Limb (tissue), 2 donors: Measurements from ENCODE around the gene PPM1K.

ENCODE experiments used
- DNase-seq, 2 donors: peaks; one replicate each; pipeline ENCODE4 v3.0.0-alpha.2; 2016; ENCODE audit errors: extremely low spot score in 2 of 2

The PPM1K gene

GRCh38 chr4:88217169-88217568 lies 67.2 kb downstream of the PPM1K start:
- DNase-seq: no peak

- DNase-seq: no peak
Measured at GRCh38 chr4:88216395-88216794, 68.0 kb downstream of the PPM1K start.

DNA sequence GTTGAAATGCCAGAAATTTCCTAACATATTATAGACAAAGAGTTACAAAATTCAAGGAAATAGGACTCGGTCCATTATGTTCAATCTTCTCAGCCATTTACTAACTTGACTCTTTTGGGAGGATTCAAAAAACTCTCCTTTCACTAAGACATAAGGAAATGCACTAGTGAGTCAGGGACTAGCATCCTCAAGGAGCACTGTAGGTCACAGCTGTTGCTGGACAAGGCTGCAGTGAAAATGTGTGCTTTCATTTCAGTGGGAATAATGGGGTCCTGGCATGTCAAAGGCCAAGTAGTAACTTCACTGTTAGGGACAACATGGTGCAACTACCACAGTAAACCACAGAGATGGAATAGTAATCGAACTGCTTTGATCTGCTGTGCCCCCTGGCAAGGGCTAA lies 69.0 kb downstream of the PPM1K start:
- DNase-seq: no peak

DNA sequence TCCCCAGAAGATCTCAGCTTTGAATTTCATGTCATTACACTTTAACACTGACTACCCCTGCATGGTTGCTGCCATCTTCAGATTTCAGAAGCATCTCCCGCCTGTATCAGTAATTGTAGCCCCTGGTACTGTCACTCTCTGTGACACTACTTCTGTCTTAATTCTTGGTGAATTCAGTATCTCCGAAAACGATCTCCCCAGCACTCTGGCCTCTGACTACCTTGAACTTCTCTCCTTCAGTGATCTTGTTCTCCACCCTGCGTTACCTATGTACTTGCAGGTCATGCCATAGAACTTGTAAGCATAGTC lies 72.2 kb downstream of the PPM1K start:
- DNase-seq: no peak

DNA sequence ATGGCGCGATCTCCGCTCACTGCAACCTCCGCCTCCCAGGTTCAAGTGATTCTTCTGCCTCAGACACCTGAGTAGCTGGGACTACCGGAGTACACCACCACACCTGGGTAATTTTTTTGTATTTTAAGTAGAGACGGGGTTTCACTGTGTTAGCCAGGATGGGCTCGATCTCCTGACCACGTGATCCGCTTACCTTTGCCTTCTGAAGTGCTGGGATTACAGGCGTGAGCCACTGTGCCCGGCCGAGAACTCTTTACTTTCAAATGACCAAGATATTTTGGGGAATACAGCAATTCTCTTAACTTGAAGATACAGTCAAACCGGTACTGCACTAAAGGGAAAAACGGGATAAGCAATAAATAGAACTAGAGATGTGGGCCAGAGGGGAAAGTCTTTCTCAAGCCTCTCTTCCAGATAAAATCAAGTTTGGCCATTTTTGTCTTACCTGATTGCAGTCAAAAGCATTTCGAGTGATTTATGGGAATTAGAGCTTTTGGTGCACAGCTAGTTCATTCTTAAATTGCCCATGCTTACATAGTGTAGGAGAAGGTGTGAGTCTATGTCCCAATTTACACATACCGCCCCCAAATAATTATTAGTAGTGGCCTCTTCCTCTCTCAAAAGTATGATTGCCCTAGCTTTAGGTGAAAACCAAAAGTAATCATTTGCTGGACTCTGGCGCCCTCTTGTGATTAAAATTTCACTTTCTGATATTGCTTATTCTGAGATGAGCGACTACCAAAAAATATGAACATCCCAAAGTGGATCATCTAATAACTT lies 72.7 kb downstream of the PPM1K start:
- peak; percentile 56 to 58 for DNase-seq

DNA sequence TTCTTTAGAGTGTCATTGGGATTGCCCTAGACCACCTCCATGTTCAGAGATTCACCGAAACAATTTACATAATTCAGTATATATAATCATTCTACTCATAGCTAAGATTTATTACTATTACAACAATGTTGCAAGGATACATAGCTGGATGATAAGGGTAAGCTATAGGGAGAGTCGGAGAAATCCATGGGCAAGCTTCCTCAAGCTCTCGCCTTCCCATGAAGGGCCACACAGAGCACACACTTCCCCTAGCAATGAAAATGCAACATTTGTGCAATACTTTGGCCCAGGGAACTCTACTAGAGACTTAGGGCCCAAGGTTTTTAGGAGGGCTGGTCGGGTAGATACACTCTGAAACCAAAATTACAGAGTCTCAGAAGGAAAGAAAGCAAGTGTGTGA lies 76.2 kb downstream of the PPM1K start:
- no peak for DNase-seq
